Middle frontal gyrus (tissue), 1 donor: Measurements from ENCODE around the gene PDE3A.
"Not testable (repeated sequence)": the region's sequence is repeated elsewhere in the genome, so short reads cannot be mapped to it uniquely, and the experiment has no call there.

ENCODE experiments used
- DNase-seq: peaks from one replicate; pipeline ENCODE4 v3.0.0-alpha.2; 2015; ENCODE audit warnings: low spot score; ENCODE audit errors: extremely low spot score

Gene PDE3A

GRCh38 chr12:20372326-20373096 is 4.2 kb downstream of the PDE3A start:
- no peak for DNase-seq

GRCh38 chr12:20374795-20375194 is 6.5 kb downstream of the PDE3A start:
- no peak for DNase-seq

- no peak for DNase-seq
Measured at GRCh38 chr12:20375560-20375959, 7.2 kb downstream of the PDE3A start.

DNA sequence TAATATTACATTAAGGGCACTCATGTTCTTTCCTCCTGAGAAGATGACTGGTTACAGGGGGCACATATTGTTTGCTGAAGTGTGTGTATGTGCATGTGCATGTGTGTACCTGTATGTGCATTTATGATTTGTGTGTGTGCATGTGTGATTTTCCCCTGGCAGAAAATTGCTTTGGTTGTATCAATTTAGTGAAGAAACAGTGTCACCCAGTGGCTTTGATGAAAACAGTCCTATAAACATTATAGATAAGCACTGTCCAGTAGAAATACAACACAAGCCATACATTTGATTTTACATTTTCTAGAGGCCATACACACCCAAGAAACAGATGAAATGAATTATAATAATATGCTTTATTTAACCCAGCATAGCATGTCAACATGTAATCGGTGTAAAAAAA is 8.6 kb downstream of the PDE3A start:
- no peak for DNase-seq

- DNase-seq, result no peak
Measured at GRCh38 chr12:20377750-20378149, 9.4 kb downstream of the PDE3A start.

- DNase-seq, result no peak
Measured at GRCh38 chr12:20382117-20382516, 13.8 kb downstream of the PDE3A start.

- DNase-seq, result no peak
Measured at GRCh38 chr12:20383612-20384011, 15.3 kb downstream of the PDE3A start.

GRCh38 chr12:20384836-20385235 is 16.5 kb downstream of the PDE3A start:
- DNase-seq, result not testable (repeated sequence)

- DNase-seq, result no peak
Measured at GRCh38 chr12:20390846-20391245, 22.5 kb downstream of the PDE3A start.

DNA sequence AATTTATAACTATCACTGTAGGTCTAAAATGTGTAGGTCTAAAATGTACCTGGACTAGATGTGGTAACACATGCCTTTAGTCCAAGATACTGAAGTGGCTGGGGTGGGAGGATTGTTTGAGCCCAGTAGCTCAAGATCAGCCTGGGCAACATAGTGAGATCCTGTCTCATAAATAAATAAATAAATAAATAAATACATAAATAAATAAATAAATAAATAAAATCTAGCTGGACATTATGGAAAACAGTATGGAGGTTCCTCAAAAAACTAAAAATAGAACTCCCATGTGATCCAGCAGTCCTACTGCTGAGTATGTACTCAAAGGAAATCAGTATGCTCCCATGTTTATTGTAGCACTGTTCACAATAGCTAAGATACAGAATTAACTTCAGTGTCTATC is 24.0 kb downstream of the PDE3A start:
- DNase-seq, result no peak

GRCh38 chr12:20393707-20394106 is 25.4 kb downstream of the PDE3A start:
- no peak for DNase-seq

GRCh38 chr12:20395791-20396550 is 27.6 kb downstream of the PDE3A start:
- no peak for DNase-seq

- no peak for DNase-seq
Measured at GRCh38 chr12:20398686-20399085, 30.3 kb downstream of the PDE3A start.

DNA sequence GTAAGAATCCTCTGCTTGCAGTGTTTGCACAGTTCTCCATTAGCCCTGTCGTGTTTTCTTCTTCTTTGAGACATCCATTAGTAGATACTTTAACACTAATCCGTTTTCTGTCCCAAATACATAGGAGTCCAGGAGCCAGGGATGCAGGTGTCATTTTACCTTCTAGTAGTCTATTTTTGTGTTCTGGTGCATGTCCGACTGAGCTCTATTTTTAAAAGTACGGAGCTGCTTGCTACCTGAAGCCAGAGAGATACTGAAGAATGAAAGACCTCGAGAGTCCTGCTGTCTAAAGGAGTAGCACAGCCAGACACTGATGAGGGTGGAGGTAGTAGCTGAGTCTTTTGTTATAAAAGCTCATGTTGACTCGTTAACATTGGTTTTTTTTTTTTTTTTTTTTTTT is 31.7 kb downstream of the PDE3A start:
- no peak for DNase-seq

DNA sequence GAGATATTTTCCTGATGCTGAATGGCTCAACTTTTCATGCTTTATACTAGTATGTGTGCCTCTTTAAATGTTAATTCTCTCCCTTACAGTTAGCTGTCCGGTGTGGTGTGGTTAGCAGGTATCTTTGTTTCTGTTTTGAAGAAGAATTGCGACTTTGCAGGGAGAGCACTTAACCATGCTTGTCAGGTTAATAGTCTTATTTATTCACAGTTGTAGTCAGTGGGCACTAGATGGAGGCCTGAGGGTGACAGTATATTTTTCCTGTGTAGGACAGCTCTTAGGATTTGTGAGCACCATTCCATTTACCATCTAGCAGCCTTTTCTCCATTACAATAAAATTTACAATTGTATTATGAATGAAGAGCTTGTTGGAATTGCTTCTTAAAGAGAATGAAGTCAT is 34.9 kb downstream of the PDE3A start:
- DNase-seq, result no peak

GRCh38 chr12:20404576-20405346 is 36.4 kb downstream of the PDE3A start:
- no peak for DNase-seq

GRCh38 chr12:20409607-20410377 is 41.5 kb downstream of the PDE3A start:
- DNase-seq, result no peak

DNA sequence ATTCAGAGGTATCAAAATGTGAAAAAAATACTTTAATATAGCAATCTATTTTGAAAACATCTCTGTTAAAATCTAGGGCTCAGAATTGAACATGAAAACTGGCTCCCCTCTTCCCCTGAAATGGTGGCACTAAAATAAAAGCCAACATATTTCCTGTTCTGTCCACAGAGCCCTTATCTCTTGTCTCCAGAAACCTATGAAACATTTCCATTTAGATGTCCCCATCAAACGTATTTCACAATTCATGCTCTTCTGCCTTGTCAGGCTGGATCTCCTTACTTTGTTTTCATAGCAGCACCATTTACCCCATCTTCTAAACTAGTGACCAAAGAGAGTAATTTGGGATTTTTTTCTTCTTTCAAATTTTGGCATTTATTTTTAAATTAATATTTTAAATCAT is 42.4 kb downstream of the PDE3A start:
- DNase-seq, result no peak

- no peak for DNase-seq
Measured at GRCh38 chr12:20411345-20411744, 43.0 kb downstream of the PDE3A start.

DNA sequence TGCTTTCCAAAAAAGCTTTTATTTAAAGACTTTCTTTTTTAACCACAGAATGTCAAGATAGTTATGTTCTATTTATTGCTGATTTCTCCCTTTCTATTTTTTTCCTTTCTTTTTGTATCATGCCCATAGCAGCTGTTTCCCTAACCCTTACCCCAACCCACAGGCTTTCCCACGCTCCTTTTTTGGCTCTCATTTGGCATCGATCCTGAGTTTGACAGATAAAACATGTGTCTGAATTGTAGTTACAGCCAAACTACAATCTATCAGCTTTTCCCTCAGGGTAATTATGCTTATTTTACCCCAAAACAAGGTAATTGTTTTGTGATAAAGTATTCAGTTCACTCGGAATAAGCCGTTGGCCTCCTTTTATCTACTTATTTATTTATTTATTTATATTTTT is 46.7 kb downstream of the PDE3A start:
- DNase-seq, result no peak

- DNase-seq, result no peak
Measured at GRCh38 chr12:20415641-20416040, 47.3 kb downstream of the PDE3A start.
